GM12873 (cell line): Measurements from ENCODE around the gene CTDP1.

ENCODE experiments used
- TF ChIP-seq, protein P1 (sequence below): IDR thresholded peaks from 2 replicates; pipeline ENCODE4 v1.5.1; 2012; ENCODE audit warnings: low read depth, mild to moderate bottlenecking, moderate library complexity, low read length, control low read depth; ENCODE audit not compliant: insufficient read depth; ENCODE audit errors: missing control alignments

Gene CTDP1

DNA sequence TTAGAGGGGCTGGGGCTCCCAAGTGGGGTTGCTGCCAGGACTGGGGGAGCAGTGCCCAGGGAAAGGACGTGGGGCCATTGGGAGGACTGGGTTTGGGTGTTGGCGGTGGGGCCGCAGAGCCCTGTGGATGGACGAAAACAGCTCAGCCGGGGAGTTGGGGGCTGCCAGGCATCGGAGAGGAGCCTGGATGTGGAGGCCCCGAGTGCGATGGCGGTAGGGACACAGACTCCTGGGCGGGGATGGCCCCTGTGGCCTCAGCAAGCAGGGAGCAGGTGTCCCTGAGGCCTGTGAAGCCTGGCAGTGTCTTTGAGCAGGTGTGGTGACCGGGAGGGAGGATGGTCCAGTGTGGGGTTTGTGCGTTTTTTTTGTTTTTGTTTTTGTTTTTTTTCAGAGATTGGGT, 13.3 kb downstream of the CTDP1 start:
- TF ChIP-seq, protein P1, sequence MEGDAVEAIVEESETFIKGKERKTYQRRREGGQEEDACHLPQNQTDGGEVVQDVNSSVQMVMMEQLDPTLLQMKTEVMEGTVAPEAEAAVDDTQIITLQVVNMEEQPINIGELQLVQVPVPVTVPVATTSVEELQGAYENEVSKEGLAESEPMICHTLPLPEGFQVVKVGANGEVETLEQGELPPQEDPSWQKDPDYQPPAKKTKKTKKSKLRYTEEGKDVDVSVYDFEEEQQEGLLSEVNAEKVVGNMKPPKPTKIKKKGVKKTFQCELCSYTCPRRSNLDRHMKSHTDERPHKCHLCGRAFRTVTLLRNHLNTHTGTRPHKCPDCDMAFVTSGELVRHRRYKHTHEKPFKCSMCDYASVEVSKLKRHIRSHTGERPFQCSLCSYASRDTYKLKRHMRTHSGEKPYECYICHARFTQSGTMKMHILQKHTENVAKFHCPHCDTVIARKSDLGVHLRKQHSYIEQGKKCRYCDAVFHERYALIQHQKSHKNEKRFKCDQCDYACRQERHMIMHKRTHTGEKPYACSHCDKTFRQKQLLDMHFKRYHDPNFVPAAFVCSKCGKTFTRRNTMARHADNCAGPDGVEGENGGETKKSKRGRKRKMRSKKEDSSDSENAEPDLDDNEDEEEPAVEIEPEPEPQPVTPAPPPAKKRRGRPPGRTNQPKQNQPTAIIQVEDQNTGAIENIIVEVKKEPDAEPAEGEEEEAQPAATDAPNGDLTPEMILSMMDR, result no peak

DNA sequence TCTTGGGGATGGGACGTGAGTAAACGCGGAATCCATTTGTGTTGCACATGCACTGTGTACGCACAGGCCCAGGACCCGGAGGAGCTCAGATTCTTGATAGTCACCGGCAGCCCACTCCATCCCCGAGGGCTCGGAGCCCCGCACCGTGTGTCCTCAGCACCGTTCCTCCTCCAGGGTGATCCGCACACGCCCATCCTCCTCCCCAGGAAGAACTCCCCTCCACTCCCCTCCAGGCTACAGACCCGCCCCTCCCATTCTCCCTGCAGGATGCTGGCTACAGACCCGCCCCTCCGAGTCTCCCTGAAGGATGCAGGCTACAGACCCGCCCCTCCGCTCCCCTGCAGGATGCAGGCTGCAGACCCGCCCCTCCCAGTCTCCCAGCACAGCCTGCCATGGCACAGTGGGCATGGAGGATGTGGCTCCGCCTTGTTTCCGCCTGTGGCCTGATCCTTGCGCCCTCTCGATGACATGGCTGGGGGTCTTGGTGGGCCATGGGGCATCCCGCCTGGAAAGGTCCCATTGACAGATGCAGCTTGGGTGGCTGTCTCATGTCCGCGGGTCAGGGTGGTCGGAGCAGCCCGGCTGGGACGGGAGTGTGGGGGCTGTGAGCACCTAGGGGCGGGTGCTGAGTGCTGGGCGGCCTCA, 14.1 kb downstream of the CTDP1 start:
- TF ChIP-seq, protein P1, result no peak

DNA sequence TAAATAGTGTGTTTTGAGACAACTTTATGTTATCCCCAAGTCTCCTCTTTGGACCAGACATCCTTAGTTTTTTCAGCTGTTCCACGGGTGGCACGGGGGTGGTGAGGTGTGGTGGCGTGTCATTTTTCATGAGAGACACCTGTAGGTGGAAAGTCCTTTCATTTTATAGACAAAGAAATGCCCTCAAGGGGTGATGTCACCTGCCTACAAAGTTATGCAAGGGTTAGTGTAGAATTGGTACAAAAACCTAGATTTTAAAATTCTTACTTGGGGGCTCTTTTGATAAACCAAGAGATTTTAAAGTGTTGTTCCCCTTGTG, 15.3 kb downstream of the CTDP1 start:
- TF ChIP-seq, protein P1, result no peak

DNA sequence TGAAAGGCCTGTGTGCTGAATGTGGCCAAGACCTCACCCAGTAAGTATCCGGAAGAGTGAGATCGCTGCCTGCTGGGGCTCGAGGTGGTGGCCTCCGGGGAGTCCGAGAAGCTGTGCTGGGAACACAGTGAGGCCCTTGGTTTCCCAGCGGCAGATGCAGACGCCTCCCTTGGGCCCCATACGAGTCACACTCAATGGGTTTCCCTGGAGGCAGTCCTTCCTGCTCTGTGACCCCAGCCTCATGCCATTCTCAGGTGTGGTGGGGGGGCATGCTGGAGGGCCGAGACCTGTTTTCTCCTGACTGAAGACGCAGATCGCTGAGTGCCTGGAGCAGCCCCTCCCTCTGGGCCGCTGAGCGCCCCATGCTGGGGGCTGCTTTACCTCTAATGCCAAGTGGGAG, 15.7 kb downstream of the CTDP1 start:
- TF ChIP-seq, protein P1, result no peak

DNA sequence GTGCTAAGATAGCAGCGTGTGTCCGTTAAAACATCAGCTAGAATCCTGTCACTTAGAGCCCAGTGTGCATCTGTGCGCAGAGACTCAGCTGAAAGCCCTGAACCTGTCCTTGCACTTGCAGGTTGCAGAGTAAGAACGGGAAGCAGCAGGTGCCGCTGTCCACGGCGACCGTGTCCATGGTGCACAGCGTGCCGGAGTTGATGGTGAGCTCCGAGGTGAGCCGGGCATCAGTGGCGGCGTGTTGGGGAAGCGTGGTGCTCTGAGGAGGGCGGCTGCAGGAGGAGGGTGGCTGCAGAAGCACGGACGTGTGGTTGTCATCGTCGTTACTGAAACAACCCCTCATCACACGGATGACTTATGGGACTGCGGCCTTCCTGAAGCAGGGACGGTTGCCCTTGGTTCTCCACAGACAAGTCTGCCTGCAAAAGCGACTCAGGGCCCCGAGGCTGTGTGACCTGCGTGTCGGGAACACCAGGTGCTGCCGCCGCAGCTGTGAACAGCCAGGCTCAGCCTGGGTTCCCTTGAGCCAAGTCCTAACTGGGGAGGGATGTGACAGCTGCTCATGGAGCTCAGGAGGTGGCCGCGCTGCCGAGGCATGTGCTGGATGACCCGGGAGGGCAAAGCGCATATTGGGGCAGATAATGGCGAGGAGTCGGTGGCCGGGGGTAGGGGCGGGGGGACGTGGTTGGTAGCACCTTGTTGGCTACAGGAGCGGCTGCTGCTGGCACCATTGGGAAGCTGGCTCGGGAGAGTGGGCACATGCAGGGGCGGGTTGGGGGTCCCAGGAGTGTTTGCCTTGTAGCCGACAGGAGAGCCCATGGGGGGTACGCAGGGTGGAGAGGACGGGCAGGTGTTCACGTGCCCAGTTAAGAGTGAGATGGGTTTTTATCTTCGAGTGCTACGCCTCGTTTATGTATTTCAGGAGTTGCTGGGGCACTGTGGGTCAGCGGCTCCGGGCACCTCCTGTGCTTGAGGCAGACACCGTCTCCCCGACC, 16.6 kb downstream of the CTDP1 start:
- TF ChIP-seq, protein P1, result no peak

DNA sequence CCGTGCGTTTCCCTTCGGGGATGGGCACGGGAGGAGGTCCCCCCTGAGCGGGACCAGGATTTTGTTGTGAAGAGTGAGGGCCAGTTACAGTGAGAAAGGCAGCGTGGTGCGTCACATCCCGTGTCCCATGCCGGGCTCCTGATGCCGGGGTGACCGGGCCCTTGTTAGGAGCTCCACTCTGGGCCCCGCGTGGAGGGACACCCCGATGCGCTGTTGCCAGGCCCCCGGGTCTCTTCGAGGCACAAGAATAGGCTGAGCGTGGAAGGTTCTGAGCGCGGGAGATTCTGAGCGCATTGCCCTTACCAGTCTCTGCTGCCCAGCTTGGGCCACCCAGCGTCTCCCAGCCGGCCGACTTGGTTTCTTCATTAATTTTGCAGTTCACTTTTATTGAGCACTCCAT, 17.6 kb downstream of the CTDP1 start:
- TF ChIP-seq, protein P1, result no peak

DNA sequence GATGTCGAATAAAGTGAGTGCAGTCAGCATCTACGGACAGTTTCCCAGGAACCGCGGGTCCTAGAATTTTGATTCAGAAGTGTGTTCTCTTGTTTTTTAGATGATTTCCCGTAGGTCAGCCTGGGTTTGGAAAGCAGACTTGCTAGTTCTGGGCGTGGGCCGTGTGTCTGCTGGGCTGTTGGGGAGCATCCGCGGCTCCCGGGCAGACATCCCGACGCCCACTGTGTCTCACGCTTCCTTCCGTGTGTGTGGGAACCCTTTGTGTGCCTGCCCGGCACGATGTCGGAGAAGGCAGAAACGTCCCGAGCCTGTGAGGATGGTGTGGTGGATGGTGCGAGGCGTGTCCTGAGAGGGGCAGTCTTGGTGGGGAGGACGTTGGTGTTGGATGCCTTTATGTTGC, 18.4 kb downstream of the CTDP1 start:
- TF ChIP-seq, protein P1, result no peak
